Dedifferentiated amniotic fluid mesenchymal stem cell (primary cell): ENCODE data around the gene C12orf56.
A peak's percentile ranks its signal among the peaks of the same experiment; 100 is the strongest.
"Not testable (repeated sequence)": the region's sequence is repeated elsewhere in the genome, so short reads cannot be mapped to it uniquely, and the experiment has no call there.

Experiments used
- DNase-seq: peaks from one replicate; pipeline ENCODE4 v3.0.0-alpha.2; 2016; ENCODE audit errors: extremely low spot score

Gene C12orf56

DNA sequence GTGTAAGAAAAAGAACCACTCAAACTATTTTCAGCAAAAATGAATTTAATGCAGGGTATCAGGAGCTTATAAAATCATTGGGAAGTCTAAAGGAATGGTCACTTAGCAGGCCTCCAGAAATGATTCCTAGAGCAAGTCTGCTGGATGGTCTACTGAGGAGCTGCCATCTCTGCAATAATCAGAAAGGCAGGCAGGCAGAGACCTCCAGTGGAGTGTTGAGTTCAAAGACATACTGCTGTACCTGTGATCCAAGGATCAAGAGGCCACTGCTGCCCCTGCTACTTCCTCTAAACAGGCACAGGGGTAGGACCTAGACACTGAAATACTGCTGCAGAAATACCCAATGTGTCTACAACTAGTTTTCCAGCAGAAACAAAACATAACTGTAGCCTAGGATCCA is 154.0 kb downstream of the C12orf56 start:
- DNase-seq = no peak

DNA sequence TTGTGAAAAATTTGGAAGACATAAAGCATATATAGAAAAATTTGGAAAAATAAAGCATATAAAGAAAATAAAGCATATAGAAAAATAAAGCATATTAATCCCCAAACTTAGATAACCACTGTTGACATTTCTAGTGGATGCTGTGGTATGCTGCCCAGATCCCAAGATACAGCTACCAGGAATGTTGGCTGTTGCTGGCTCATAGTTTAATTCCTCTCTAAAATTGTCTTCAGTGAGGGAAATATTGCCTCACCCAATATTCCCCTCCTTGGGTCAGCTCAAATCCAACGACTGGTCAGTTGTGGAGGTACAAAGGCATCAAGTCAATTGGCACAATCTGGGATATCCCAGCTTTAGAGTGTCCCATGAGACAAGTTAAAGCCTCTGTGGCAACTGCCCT is 158.4 kb downstream of the C12orf56 start:
- no peak for DNase-seq

DNA sequence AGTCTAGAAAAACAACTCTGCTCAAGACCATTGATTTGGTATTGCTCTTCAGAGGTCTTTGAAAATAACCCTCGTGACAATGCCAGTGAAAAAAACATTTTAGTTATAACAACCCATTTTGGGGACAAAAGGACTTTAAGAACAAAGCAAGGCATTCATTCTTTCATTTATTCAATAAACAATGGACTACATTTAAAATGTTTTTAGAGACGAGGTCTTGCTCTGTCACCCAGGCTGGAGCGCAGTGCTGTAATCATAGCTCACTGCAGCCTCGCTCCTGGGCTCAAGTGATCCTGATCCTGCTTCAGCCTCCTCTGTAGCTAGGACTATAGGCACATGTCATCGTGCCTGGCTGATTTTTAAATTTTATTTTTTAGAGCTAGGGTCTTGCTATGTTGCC is 160.8 kb downstream of the C12orf56 start:
- no peak for DNase-seq

DNA sequence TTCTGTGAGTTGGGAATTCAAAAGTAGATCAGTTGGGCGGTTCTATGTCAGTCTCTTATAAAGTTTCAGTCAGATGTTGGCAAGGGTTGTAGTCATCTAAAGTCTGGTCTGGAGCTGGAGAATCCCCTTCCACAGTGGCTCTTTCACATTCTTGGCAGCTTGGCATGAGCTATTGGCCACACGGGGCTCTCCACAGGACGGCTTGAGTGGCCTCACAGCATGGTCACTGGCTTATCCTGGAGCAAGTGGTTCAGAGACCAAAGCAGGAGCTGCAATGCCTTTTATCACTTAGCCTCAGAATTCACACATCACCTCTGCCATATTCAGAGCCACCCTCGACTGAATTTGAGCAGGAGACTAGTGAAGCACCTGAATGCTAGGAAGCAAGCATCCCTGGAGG is 161.3 kb downstream of the C12orf56 start:
- no peak for DNase-seq

DNA sequence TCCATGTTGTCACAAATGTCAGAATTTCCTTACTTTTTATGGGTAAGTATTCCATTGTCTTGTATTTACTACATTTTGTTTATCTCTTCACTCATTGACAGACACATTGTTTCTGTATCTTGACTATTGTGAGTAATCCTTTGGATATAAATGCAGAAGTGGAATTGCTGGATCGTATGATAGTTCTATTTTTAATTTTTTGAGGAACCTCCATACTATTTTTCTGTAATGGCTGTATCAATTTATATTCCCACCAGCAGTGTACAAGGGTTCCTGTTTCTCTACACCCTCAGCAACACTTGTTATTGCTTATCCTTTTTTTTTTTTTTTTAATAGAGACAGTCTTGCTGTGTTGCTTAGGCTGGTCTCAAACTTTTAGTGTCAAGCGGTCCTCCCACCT is 164.9 kb downstream of the C12orf56 start:
- DNase-seq = no peak

DNA sequence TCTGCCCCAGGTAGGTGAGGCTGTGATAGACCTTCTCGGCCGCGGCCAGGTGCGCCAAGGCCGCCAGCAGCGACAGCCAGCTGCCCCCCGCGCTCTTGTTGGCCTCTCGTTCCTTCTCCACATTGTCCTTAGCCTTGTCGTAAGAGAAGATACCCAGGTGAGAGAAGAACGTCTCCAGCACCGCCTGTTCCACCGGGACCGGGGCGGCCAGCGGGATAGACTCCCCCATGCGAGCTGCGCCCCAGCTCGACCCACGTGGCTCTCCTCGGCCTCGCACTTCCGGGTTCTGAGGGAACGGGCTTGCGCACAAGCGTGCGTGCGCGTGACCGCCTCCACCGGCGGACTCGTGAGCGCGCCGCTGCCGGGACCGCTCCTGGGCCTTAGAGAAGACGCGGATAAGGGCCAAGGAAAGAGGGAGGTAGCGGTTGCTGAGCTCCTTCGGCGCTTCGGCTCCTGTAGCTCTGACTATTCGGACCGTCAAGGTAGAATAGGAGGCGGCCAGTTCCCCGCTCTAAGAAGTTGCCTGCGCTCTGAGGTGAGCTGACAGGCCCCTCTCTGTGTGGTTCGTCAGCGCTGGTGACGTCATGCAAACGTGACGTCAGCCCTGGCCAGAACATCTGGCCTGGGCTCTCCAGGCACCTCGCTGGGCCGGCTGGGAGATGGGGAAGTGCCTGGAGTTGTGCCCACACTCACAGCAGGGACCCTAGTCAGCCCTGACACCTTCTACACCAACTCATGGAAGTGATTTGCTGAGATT is 168.4 kb downstream of the C12orf56 start, which contains the start of gene KICS2:
TSS of gene KICS2 (minus strand) at position 288 of the 757 bp plus-strand sequence. CDS start at position 229, 59 bp downstream.
- peak; percentile 87 for DNase-seq

DNA sequence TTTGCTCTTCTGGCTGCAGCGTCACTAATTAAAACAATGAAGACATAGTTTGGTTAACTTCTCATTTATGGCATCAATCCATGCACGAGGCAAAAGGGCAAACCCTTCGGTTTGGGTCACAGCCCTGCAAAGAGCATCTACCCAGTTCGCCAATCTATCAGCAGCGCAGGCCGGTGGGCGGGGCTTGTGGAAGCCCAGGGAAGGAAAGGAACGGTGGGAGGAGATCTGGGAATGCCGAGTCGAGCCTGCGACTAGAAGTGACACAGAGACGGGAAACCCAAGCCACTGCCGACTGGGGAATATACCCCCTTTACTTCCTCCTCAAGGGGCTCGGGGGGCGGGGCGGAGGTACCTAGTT is 168.9 kb downstream of the C12orf56 start:
- peak; percentile 72 for DNase-seq

DNA sequence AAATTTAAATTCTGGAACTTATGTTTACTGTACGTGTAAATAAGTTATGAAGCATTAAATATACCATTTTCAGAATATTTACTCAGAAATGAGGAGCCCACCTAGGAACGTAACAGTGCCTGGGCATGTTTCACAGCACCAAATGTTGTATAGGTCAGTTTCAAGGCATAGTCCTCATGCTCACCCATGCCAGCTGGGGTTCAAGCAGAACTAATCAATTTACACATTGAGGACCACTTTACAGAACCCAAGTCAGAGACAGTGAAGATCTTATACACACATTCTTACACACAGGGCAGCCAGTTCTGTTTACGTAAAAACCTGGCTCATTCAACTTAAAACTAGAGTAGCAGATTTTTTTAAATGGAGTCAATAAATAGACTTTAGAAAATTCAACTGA is 170.5 kb downstream of the C12orf56 start:
- DNase-seq = no peak

DNA sequence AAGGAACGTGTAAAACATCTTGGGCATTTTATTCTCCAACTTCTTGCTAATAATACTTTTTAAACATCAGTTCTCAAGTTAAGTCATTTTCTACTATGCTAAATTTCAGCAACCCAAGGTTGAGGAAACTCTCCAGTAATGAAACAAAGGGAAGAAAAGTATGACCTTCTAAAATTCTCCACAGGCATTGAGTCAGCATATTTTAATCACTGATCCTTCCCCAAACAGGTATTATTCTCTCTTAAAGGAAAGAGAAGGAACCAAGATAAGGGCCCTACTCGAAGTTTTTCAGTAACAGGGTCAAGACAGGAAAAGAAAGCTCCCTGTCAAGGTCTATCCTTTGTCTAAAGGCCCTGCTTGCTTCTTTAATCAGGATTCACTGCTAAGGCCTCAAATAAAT is 171.4 kb downstream of the C12orf56 start:
- no peak for DNase-seq

DNA sequence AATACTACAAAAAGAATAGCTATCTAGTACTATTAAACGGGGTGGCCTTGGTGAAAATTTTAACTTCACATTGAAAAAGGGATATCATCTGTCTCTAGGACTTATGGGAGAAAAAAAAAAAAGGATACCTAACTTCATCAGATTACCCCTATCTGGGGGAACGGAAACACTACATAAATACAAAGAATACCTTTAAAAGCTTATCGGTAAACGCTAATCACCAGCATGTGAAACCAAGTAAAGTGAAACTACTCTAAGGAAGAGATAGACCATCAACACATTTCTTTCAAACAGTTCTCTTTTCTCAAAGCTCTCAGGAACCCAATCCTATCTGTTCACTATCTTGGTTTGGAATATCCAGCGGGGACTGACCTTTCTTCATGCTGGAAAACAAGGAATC is 172.0 kb downstream of the C12orf56 start:
- DNase-seq = no peak

DNA sequence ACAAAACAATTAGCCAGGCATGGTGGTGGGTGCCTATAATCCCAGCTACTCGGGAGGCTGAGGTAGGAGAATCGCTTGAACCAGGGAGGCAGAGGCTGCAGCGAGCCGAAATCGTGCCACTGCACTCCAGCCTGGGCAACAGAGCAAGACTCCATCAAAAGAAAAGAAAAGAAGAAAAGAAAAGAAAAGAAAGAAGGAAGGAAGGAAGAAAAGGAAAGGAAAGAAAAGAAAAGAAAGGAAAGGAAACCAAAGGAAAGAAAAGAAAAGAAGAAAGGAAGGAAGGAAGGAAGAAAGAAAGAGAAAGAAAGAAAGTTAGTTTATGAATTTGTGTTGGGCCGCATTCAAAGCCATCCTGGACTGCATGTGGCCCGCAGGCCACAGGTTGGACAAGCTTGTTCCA is 172.9 kb downstream of the C12orf56 start:
- DNase-seq = not testable (repeated sequence)

DNA sequence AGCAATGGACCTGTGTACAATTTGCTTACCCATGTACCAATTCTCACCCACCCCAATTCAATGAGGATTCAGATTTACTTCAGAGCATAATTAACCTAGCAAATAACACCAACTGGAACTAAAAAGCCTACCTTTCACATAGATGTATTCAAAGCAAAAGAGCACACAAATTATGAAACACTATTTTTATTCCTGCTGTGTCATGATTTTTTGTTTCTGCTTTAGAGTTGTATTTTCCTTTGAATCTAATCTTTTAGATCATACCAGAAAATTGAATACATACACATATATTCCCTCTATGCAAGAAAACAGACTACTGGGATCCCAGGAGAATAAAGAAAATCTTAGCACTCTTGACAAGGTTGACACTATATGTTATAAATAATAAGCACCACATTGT is 174.3 kb downstream of the C12orf56 start:
- DNase-seq = no peak
